BJ (cell line): ENCODE results near the gene GORASP2. TPM values are rescaled to one million over a fixed set of nuclear protein-coding genes. Genes with fewer than 3 reads are reported as not detected.

ENCODE experiments used
- CTCF ChIA-PET: fragments of 350-600 bp; formaldehyde crosslinking; extraction: SDS; loops from one replicate; lab custom pipeline; 2021; ENCODE audit warnings: antibody characterized with exemption, inconsistent platforms; lab: Yijun Ruan, JAX
- POLR2A ChIA-PET: fragments of 300-600 bp; sonication (Branson Sonifier 250); formaldehyde crosslinking; extraction: SDS; loops from one replicate; lab custom pipeline; 2021; ENCODE audit warnings: antibody characterized with exemption; lab: Charles Lee
- DNase-seq: peaks from one replicate; pipeline ENCODE4 v3.0.0-alpha.2; 2011; ENCODE audit warnings: low read depth
- H3K27me3 ChIP-seq: 2 replicates; pipeline ENCODE4 v1.6.0; 2011; ENCODE audit warnings: low read length; ENCODE audit not compliant: control insufficient read depth, insufficient read depth
- H3K36me3 ChIP-seq: 2 replicates; pipeline ENCODE4 v1.5.1; 2011; ENCODE audit warnings: low read length; ENCODE audit not compliant: control insufficient read depth, insufficient read depth
- H3K4me3 ChIP-seq: 2 replicates; pipeline ENCODE4 v1.5.1; 2011; ENCODE audit warnings: low read depth, mild to moderate bottlenecking, control low read depth, low read length
- polyA plus RNA-seq: library from polyadenylated mRNA; depleted of rRNA; stranded (reverse); fragments of >200 nt; gene quantifications from 2 replicates; pipeline ENCODE4 v1.2.3, GENCODE V29; 2011
- TF ChIP-seq, protein P1 (sequence below): IDR thresholded peaks from 2 replicates; pipeline ENCODE4 v1.5.1; 2011; ENCODE audit warnings: low read depth, mild to moderate bottlenecking, control low read depth, inconsistent platforms, low read length, moderate library complexity; ENCODE audit not compliant: insufficient read depth

Gene GORASP2
- polyA plus RNA-seq, 1 experiment = 194 TPM

DNA sequence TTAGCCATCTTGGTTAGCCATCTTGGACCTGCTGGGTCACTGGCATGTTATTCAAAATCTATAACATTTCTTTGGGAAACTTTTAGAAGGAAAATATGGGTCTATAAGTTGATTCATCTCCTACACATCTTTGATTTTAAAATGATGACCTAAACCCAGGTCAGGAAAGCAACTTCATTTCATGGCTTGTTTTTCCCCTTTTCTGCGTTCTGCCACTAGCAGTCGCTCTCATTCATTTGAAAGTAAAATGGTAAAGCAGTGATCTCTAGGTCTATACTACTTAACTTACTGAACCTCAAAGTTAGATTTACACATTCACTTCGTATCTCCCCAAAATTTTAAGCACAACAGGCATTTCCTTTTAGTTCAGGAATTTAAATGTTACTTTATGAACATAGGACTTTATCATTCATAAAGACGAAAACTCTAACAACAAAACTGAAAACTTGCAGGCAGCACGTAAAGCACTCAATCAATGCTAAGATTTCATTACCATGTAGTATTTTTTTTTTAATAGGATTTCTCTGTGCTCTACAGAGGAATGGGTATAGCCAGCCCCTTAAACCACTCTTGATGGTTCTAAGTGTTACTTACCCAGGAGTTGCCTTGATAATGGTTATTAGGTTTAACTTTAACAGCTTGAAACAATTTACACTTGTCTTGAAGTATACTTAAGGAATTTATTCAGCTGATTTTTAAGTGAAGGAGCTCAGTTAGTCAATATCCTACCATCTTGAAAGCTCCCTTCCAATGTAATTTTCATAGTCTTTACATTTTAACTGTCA, 62.5 kb downstream of the GORASP2 start:
- TF ChIP-seq, protein P1, sequence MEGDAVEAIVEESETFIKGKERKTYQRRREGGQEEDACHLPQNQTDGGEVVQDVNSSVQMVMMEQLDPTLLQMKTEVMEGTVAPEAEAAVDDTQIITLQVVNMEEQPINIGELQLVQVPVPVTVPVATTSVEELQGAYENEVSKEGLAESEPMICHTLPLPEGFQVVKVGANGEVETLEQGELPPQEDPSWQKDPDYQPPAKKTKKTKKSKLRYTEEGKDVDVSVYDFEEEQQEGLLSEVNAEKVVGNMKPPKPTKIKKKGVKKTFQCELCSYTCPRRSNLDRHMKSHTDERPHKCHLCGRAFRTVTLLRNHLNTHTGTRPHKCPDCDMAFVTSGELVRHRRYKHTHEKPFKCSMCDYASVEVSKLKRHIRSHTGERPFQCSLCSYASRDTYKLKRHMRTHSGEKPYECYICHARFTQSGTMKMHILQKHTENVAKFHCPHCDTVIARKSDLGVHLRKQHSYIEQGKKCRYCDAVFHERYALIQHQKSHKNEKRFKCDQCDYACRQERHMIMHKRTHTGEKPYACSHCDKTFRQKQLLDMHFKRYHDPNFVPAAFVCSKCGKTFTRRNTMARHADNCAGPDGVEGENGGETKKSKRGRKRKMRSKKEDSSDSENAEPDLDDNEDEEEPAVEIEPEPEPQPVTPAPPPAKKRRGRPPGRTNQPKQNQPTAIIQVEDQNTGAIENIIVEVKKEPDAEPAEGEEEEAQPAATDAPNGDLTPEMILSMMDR = no peak; the same call in 1 of the 2 replicates
- H3K36me3 ChIP-seq = peaks cover 3% of the 10 kb centered on the region
- ChIA-PET CTCF (no interaction called here), POLR2A (no interaction called here)
- DNase-seq = no peak
- H3K4me3 ChIP-seq = no peak overlapping the region
- no peaks in the 10 kb centered on the region for H3K27me3 ChIP-seq

DNA sequence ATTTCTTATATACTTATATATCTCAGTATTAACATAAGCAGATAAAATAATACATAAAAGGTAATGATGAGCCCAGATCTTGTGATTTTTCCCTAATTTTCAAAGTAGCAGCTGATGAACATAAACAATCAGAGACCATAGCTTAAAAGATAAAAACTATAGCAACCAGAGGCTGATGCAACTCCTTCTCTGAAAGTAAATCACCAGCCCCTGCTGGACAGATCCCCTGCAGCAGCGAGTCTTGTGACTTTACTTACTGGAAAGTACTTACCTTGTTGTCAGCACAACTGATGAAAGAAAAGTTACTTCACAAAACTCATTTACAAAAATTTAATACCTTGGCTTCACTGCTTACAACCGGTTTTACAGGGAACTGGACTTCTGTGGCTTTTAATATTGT, 67.3 kb downstream of the GORASP2 start:
- Histone ChIP-seq H3K27me3 (no peaks in the 10 kb centered on the region), H3K4me3 (no peak overlapping the region), H3K36me3 (peaks cover 3% of the 10 kb centered on the region; the same call in 1 of the 2 replicates)
- ChIA-PET POLR2A (no interaction called here), CTCF (interaction anchor here (1.0 kb wide), 1 partner anchor 20 kb away, joined by 3 read pairs; no protein-coding TSS in a partner anchor)
- DNase-seq = no peak
- TF ChIP-seq, protein P1 = no peak

DNA sequence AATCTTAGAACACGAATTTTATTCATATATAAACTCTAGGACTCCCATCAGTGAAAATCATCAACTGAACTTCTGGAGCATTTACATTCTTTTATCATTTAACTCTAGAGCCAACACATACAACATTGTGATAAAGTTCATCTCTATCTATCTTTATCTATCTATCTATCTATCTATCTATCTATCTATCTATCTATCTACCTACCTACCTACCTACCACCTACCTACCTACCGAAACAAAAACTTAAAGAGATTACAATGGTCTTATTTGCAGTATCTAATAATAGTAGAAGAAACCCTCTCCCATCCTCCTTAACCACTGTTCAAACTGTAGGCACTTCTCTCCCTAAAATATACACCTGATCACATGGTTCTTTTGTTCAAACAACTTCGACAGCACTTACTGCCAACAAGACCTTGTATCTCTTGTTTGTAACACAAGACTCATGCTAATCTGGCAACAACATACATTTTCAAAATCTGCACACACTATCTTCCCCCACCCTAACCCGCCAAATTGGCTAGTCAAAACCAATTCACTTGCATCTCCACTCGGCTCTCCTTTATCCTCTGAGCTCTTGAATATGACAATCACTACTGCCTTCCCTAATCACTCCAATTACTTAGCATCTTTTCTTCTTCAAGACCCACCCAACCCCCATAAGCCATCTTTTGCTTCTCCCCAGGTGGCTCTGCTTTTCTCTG, 69.0 kb downstream of the GORASP2 start:
- no peak for DNase-seq
- Histone ChIP-seq H3K27me3 (no peaks in the 10 kb centered on the region), H3K4me3 (no peak overlapping the region), H3K36me3 (peaks cover 3% of the 10 kb centered on the region; the same call in 1 of the 2 replicates)
- ChIA-PET POLR2A (no interaction called here), CTCF (interaction anchor here (0.6 to 1.6 kb wide), 3 partner anchors 11 to 161 kb away, joined by 3 to 4 read pairs (median 3); no protein-coding TSS in a partner anchor)
- TF ChIP-seq, protein P1 = no peak

DNA sequence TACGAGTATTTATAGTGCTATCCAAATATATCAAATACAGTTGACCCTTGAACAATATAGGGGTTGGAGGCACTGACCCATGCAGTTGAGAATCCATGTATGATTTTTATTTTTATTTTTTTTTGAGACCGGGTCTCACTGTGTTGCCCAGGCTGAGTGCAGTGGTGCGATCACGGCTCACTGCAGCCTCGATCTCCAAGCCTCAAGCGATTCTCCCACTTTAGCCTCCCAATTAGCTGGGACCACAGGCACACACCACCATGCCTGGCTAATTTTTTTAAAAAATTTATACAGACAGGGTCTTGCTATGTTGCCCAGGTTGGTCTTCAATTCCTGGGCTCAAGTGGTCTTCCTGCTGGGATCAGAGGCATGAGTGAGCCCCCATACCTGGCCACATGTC, 70.6 kb downstream of the GORASP2 start:
- Histone ChIP-seq H3K27me3 (no peaks in the 10 kb centered on the region), H3K36me3 (peaks cover 1% of the 10 kb centered on the region; the same call in 1 of the 2 replicates), H3K4me3 (no peak overlapping the region)
- TF ChIP-seq, protein P1 = no peak
- CTCF ChIA-PET = interaction anchor here (1.4 to 1.6 kb wide), 2 partner anchors 10 to 159 kb away, joined by 3 to 4 read pairs; no protein-coding TSS in a partner anchor
- POLR2A ChIA-PET = no interaction called here
- no peak for DNase-seq

DNA sequence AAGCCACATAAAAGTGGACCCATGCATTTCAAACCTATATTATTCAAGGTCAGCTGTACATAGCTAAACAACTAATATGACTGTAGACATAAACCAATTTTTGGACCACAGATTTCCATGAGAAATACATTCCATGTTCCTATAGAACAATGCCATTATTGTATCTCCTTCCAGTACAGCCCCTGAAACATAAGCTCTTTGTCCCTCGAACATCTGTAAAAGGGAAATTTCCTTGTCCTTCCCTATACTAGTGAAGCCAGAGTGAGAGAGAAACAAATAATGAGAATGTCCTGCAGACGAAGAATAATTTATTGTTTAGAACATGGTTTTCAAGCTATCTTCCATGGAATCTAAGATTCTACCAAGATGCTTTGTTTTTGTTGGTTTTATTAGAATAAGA, 75.3 kb downstream of the GORASP2 start:
- TF ChIP-seq, protein P1 = no peak
- no peak for DNase-seq
- H3K36me3 ChIP-seq = no peaks in the 10 kb centered on the region; the same call in 1 of the 2 replicates
- CTCF ChIA-PET = interaction anchor here (0.7 kb wide), 1 partner anchor 56 kb away, joined by 3 read pairs; no protein-coding TSS in a partner anchor
- H3K4me3 ChIP-seq = no peak overlapping the region
- no peaks in the 10 kb centered on the region for H3K27me3 ChIP-seq
- POLR2A ChIA-PET = no interaction called here
